Liver (tissue), 9 donors: ENCODE results near the gene RNF41. TPM values are rescaled to one million over a fixed set of nuclear protein-coding genes. Genes with fewer than 3 reads are reported as not detected.

Source experiments
- DNase-seq: peaks from one replicate; pipeline ENCODE4 v3.0.0-alpha.2; 2017; ENCODE audit warnings: low spot score
- H3K27ac ChIP-seq, 2 donors: one replicate each; pipeline ENCODE4 v1.7.0; 2013; ENCODE audit warnings: inconsistent platforms in 2 of 2, low read length in 2 of 2, control low read depth in 1 of 2, low read depth in 1 of 2, mild to moderate bottlenecking in 1 of 2
- H3K27me3 ChIP-seq, 4 donors: one replicate each; pipeline versions ENCODE4 v1.6.1 to v1.7.0; 2013; ENCODE audit warnings: low read length in 3 of 4, inconsistent platforms in 1 of 4, mild to moderate bottlenecking in 1 of 4, moderate library complexity in 1 of 4; ENCODE audit not compliant: control insufficient read depth in 4 of 4, insufficient read depth in 4 of 4
- H3K36me3 ChIP-seq, 4 donors: one replicate each; pipeline versions ENCODE4 v1.6.1 to v1.7.0; 2013; ENCODE audit warnings: low read length in 3 of 4, mild to moderate bottlenecking in 3 of 4, low read depth in 1 of 4, moderate library complexity in 1 of 4; ENCODE audit not compliant: control insufficient read depth in 4 of 4, insufficient read depth in 3 of 4
- H3K4me1 ChIP-seq, 4 donors: one replicate each; pipeline versions ENCODE4 v1.6.1 to v1.7.0; 2013; ENCODE audit warnings: low read length in 3 of 4, mild to moderate bottlenecking in 3 of 4, moderate library complexity in 1 of 4; ENCODE audit not compliant: control insufficient read depth in 4 of 4, insufficient read depth in 4 of 4
- H3K4me3 ChIP-seq, 3 donors: one replicate each; pipeline versions ENCODE4 v1.6.1 to v1.7.0; 2013; ENCODE audit warnings: low read length in 3 of 3, control low read depth in 1 of 3, low read depth in 1 of 3, mild to moderate bottlenecking in 1 of 3
- H3K9ac ChIP-seq, 2 donors: one replicate each; pipeline ENCODE4 v1.7.0; 2013; ENCODE audit warnings: low read length in 2 of 2, mild to moderate bottlenecking in 2 of 2, moderate library complexity in 2 of 2, control low read depth in 1 of 2, low read depth in 1 of 2
- H3K9me3 ChIP-seq, 4 donors: one replicate each; pipeline versions ENCODE4 v1.6.1 to v1.7.0; 2013; ENCODE audit warnings: low read length in 3 of 4; ENCODE audit not compliant: control insufficient read depth in 4 of 4
- ATF3 ChIP-seq: IDR thresholded peaks from 2 replicates; pipeline ENCODE4 v1.6.1; 2016; ENCODE audit warnings: antibody characterized with exemption
- EGR1 ChIP-seq, 2 donors: IDR thresholded peaks; 2 replicates each; pipeline ENCODE4 v1.6.1; 2016 to 2018; ENCODE audit warnings: antibody characterized with exemption in 2 of 2, low read depth in 2 of 2
- FOXA1 ChIP-seq: IDR thresholded peaks from 2 replicates; pipeline ENCODE4 v1.6.1; 2016; ENCODE audit warnings: antibody characterized with exemption
- FOXA2 ChIP-seq: IDR thresholded peaks from 2 replicates; pipeline ENCODE4 v1.6.1; 2016; ENCODE audit warnings: antibody characterized with exemption
- GABPA ChIP-seq, 2 donors: IDR thresholded peaks in 1 of 2; conservative IDR thresholded peaks in 1 of 2; 2 replicates each; pipeline ENCODE4 v1.6.1; 2016; ENCODE audit warnings: antibody characterized with exemption in 2 of 2, mild to moderate bottlenecking in 1 of 2, moderate library complexity in 1 of 2
- HNF4G ChIP-seq: IDR thresholded peaks from 2 replicates; pipeline ENCODE4 v1.6.1; 2016; ENCODE audit warnings: antibody characterized with exemption
- JUND ChIP-seq, 2 donors: IDR thresholded peaks; 2 replicates each; pipeline ENCODE4 v1.6.1; 2016; ENCODE audit warnings: antibody characterized with exemption in 2 of 2
- NR2F2 ChIP-seq: IDR thresholded peaks from 2 replicates; pipeline ENCODE4 v1.6.1; 2016; ENCODE audit warnings: antibody characterized with exemption
- RAD21 ChIP-seq, 2 donors: IDR thresholded peaks; 2 replicates each; pipeline ENCODE4 v1.6.1; 2016; ENCODE audit warnings: antibody characterized with exemption in 2 of 2, mild to moderate bottlenecking in 2 of 2
- REST ChIP-seq: IDR thresholded peaks from 2 replicates; pipeline ENCODE4 v1.6.1; 2016; ENCODE audit warnings: antibody characterized with exemption, mild to moderate bottlenecking
- SP1 ChIP-seq: IDR thresholded peaks from 2 replicates; pipeline ENCODE4 v1.6.1; 2018; ENCODE audit warnings: antibody characterized with exemption, mild to moderate bottlenecking
- TAF1 ChIP-seq: conservative IDR thresholded peaks from 2 replicates; pipeline ENCODE4 v1.6.1; 2016; ENCODE audit warnings: antibody characterized with exemption, mild to moderate bottlenecking
- YY1 ChIP-seq: IDR thresholded peaks from 2 replicates; pipeline ENCODE4 v1.6.1; 2016; ENCODE audit warnings: antibody characterized with exemption, mild to moderate bottlenecking
- WGBS: extraction: QIAGEN DNeasy Blood & Tissue Kit; methylation state at CpG from one replicate; pipeline ENCODE4 v1.1.7; 2013; 5-methylcytosine and 5-hydroxymethylcytosine counted together
- polyA plus RNA-seq, 2 donors: library from polyadenylated mRNA; stranded (reverse) in 1 of 2; unstranded in 1 of 2; fragments of 200-250 nt in 1 of 2; fragments of >200 nt in 1 of 2; fragmentation: Nextera tagmentation in 1 of 2; extraction: Ambion mirVana in 1 of 2; gene quantifications; one replicate each; pipeline versions ENCODE4 v1.2.1 to v1.2.3, GENCODE V29; 2013 to 2015
- total RNA-seq, 2 donors: library from RNA; depleted of rRNA; stranded (reverse); fragments of >200 nt; gene quantifications; one replicate each; pipeline ENCODE4 v1.2.3, GENCODE V29; 2014
- TF ChIP-seq, protein P1 (sequence below): IDR thresholded peaks from 2 replicates; pipeline ENCODE4 v1.6.1; 2016; ENCODE audit warnings: antibody characterized with exemption
- TF ChIP-seq, protein P2 (sequence below): fragments of 150-350 bp; IDR thresholded peaks from 2 replicates; pipeline ENCODE4 v1.5.1; 2017; ENCODE audit warnings: improper control_type of control experiment, low read depth, low read length; ENCODE audit not compliant: missing input control
- donor health status: healthy.
- donor health status: healthy.
- donor health status: healthy.
- donor health status: healthy.
- donor health status: healthy.

Gene RNF41
- total and polyA plus RNA-seq, 4 donors: 7.6 to 31.8 (median 16.8) TPM

DNA sequence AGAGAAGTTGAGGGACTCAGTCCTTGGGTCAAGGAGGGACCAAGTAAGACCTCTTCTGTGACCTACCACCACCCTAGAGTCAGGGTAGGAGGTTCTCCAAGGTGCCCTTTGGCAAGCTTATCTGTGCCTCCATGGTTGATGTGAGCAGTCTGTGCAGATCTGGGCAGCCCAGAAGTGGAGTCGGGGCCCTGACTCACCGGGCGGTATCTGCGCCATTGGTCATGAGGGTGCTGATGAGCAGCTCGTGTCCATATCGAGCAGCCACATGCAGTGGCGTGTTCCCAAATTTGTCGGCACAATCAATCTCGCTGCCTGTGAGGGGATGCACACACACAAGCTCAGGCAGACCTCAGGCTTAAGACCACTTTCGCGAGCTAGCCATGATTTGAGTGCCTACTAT, 31.4 kb upstream of the RNF41 start (continued):
- TF ChIP-seq GABPA (IDR thresholded peaks at IDR 0.05 in 1 of 2, conservative IDR thresholded peaks at IDR 0.05 in 1 of 2): no peak
- no peak for TF ChIP-seq HNF4G

- Histone ChIP-seq H3K9ac (no peak overlapping the region), H3K9me3 (no peaks in the 10 kb centered on the region), H3K27me3 (no peaks in the 10 kb centered on the region), H3K27ac (no peak overlapping the region), H3K4me3 (no peak overlapping the region), H3K36me3 (peaks cover 15 to 60% (median 42%) of the 10 kb centered on the region in 4 donors), H3K4me1 (peaks cover 0 to 13% (median 9%) of the 10 kb centered on the region in 4 donors)
- 96% methylated on average over 3 of the region's 3 CpGs for whole genome bisulfite sequencing
- no peak for DNase-seq
- TF ChIP-seq HNF4G (no peak), YY1 (no peak), JUND (IDR thresholded peaks at IDR 0.05) (no peak), NR2F2 (no peak)
Observed at GRCh38 chr12:56252649-56253048, 30.9 kb upstream of the RNF41 start.

- Histone ChIP-seq H3K27ac (no peak overlapping the region), H3K9me3 (no peaks in the 10 kb centered on the region), H3K27me3 (no peaks in the 10 kb centered on the region), H3K4me1 (peaks cover 0 to 3% (median 0%) of the 10 kb centered on the region in 4 donors), H3K4me3 (no peak overlapping the region), H3K36me3 (peaks cover 28 to 75% (median 61%) of the 10 kb centered on the region in 4 donors), H3K9ac (no peak overlapping the region)
- DNase-seq: no peak
- WGBS: 97% methylated on average over 8 of the region's 8 CpGs
- TF ChIP-seq, protein P1, sequence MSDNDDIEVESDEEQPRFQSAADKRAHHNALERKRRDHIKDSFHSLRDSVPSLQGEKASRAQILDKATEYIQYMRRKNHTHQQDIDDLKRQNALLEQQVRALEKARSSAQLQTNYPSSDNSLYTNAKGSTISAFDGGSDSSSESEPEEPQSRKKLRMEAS: no peak
- TF ChIP-seq JUND (IDR thresholded peaks at IDR 0.05): no peak
Observed at GRCh38 chr12:56248711-56249110, 27.0 kb upstream of the RNF41 start.

- Histone ChIP-seq H3K27me3 (no peaks in the 10 kb centered on the region), H3K27ac (no peak overlapping the region), H3K9ac (no peak overlapping the region), H3K9me3 (no peaks in the 10 kb centered on the region), H3K4me3 (no peak overlapping the region), H3K36me3 (peaks cover 30 to 75% (median 58%) of the 10 kb centered on the region in 4 donors), H3K4me1 (peaks cover 0 to 3% (median 0%) of the 10 kb centered on the region in 4 donors)
- 97% methylated on average over 16 of the region's 16 CpGs for WGBS
- no peak for TF ChIP-seq FOXA2
- TF ChIP-seq JUND (IDR thresholded peaks at IDR 0.05): no peak
- TF ChIP-seq FOXA1: no peak
- no peak for DNase-seq
Observed at GRCh38 chr12:56247923-56248322, 26.2 kb upstream of the RNF41 start.

DNA sequence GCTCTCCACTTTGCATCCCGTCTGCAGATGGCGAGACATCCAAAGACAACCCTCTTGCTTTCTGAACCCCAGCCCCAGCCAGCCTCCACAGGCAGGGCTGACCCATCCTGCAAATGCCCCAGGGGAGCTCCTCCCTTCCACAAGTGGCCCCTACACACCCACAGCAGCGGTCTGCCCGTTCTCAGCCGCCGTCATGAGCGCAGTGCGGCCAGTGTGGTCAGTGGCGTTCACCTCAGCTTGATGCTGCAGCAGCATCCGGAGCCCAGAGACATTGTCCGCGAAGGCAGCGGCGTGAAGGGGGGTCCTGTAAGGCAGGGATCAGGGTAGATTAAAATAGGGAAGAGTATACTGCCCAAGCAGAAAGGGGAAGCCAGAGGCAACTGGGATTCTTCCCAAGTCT, 22.8 kb upstream of the RNF41 start:
- H3K4me3 ChIP-seq: no peak overlapping the region
- no peak for TF ChIP-seq ATF3
- TF ChIP-seq YY1: no peak
- no peak for TF ChIP-seq HNF4G
- TF ChIP-seq, protein P2, sequence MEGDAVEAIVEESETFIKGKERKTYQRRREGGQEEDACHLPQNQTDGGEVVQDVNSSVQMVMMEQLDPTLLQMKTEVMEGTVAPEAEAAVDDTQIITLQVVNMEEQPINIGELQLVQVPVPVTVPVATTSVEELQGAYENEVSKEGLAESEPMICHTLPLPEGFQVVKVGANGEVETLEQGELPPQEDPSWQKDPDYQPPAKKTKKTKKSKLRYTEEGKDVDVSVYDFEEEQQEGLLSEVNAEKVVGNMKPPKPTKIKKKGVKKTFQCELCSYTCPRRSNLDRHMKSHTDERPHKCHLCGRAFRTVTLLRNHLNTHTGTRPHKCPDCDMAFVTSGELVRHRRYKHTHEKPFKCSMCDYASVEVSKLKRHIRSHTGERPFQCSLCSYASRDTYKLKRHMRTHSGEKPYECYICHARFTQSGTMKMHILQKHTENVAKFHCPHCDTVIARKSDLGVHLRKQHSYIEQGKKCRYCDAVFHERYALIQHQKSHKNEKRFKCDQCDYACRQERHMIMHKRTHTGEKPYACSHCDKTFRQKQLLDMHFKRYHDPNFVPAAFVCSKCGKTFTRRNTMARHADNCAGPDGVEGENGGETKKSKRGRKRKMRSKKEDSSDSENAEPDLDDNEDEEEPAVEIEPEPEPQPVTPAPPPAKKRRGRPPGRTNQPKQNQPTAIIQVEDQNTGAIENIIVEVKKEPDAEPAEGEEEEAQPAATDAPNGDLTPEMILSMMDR: no peak
- no peak for TF ChIP-seq EGR1 (IDR thresholded peaks at IDR 0.05; ENCODE audit: low read depth in 2 of 2)
- no peak for TF ChIP-seq SP1
- TF ChIP-seq, protein P1: no peak
- no peak for TF ChIP-seq TAF1
- no peak for TF ChIP-seq REST
- TF ChIP-seq RAD21 (IDR thresholded peaks at IDR 0.05): no peak
- no peak for TF ChIP-seq FOXA1
- TF ChIP-seq JUND (IDR thresholded peaks at IDR 0.05): no peak
- H3K9me3 ChIP-seq: no peaks in the 10 kb centered on the region
- H3K4me1 ChIP-seq: peaks cover 0 to 3% (median 0%) of the 10 kb centered on the region in 4 donors
- no peak overlapping the region for H3K9ac ChIP-seq
- DNase-seq: no peak
- peaks cover 30 to 77% (median 51%) of the 10 kb centered on the region in 4 donors for H3K36me3 ChIP-seq
- 96% methylated on average over 14 of the region's 14 CpGs for WGBS
- no peaks in the 10 kb centered on the region for H3K27me3 ChIP-seq
- no peak overlapping the region for H3K27ac ChIP-seq
